22Rv1 (cell line): Measurements from ENCODE around the gene WSCD2.

Source experiments
- CTCF ChIP-seq: fragments of 450-650 bp; IDR thresholded peaks from 2 replicates; pipeline ENCODE4 v1.5.1; 2017; ENCODE audit warnings: mild to moderate bottlenecking
- ZFX ChIP-seq: fragments of 450-650 bp; IDR thresholded peaks from 2 replicates; pipeline ENCODE4 v1.6.1; 2017; ENCODE audit warnings: antibody characterized with exemption, borderline replicate concordance

DNA sequence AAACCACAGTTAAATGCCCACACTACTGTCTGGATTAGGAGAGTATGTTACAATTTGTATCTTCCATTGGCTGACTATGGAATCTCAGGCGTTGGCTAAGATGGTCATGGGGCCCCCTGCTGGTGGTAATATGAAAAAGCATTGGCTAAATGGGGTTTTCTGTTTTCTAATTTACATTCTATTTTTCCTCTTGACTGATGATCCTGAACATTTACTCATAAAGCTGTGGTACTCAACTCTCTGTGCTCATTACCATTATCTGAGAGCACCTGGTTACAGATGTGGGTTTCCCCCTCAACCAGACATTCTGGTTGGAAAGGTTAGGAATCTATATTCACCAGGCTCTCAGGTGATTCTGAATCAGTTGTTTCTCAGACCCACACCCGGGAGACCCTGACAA lies 64.8 kb downstream of the WSCD2 start:
- TF ChIP-seq CTCF (peak; percentile 95), ZFX (no peak)
